Measurements from ENCODE around the gene EIF5AL1. TPM values are rescaled to one million over a fixed set of nuclear protein-coding genes. Genes with fewer than 3 reads are reported as not detected.

EIF5AL1 gene
- total and polyA plus RNA-seq, 2 of the 8 experiments (the other 6 are each of a cell fraction or from before 2014, with no cell fraction given) = 1.7 to 2.2 TPM

- peak; percentile 90 to 96 (median 95) for TF ChIP-seq CTCF (IDR thresholded peaks at IDR 0.05; ENCODE audit: control extremely low read depth in 1 of 3, insufficient read depth in 1 of 3, low read depth in 1 of 3, low read length in 3 of 3)
- TF ChIP-seq EZH2 (IDR thresholded peaks at IDR 0.05; ENCODE audit: low read depth, low read length, severe bottlenecking) = no peak
- no peak for TF ChIP-seq SUZ12 (IDR thresholded peaks at IDR 0.05; ENCODE audit: low read length)
- no peak for TF ChIP-seq NANOG (IDR thresholded peaks at IDR 0.05; ENCODE audit: insufficient read depth, low read depth, low read length, poor library complexity, severe bottlenecking)
- TF ChIP-seq RXRA (IDR thresholded peaks at IDR 0.05; ENCODE audit: insufficient read depth, low read depth, low read length) = no peak
- peak; percentile 94 for TF ChIP-seq RAD21 (IDR thresholded peaks at IDR 0.05 in 1 of 2, conservative IDR thresholded peaks at IDR 0.05 in 1 of 2; ENCODE audit: low read depth in 2 of 2, low read length in 2 of 2)
- TF ChIP-seq HDAC6 (IDR thresholded peaks at IDR 0.05; ENCODE audit: low read depth, low read length) = no peak
Observed at GRCh38 chr10:79562135-79562756, 49.9 kb downstream of the EIF5AL1 start (continued).
